ENCODE measurements around the gene TSPAN10.

- TF ChIP-seq, protein P1, sequence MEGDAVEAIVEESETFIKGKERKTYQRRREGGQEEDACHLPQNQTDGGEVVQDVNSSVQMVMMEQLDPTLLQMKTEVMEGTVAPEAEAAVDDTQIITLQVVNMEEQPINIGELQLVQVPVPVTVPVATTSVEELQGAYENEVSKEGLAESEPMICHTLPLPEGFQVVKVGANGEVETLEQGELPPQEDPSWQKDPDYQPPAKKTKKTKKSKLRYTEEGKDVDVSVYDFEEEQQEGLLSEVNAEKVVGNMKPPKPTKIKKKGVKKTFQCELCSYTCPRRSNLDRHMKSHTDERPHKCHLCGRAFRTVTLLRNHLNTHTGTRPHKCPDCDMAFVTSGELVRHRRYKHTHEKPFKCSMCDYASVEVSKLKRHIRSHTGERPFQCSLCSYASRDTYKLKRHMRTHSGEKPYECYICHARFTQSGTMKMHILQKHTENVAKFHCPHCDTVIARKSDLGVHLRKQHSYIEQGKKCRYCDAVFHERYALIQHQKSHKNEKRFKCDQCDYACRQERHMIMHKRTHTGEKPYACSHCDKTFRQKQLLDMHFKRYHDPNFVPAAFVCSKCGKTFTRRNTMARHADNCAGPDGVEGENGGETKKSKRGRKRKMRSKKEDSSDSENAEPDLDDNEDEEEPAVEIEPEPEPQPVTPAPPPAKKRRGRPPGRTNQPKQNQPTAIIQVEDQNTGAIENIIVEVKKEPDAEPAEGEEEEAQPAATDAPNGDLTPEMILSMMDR (IDR thresholded peaks at IDR 0.05; ENCODE audit: control extremely low read depth in 1 of 3, insufficient read depth in 1 of 3, low read depth in 1 of 3, low read length in 3 of 3) = no peak
- TF ChIP-seq EGR1 (IDR thresholded peaks at IDR 0.05; ENCODE audit: borderline replicate concordance, low read depth, low read length) (no peak), RBBP5 (IDR thresholded peaks at IDR 0.05; ENCODE audit: borderline replicate concordance, low read depth, low read length) (no peak), NRF1 (IDR thresholded peaks at IDR 0.05; ENCODE audit: low read depth, low read length) (no peak)
These were observed 33.0 kb upstream of the TSPAN10 start for GRCh38 chr17:81603846-81604610.

All from H1 (cell line).